ENCODE data around the gene APBA2.

DNA sequence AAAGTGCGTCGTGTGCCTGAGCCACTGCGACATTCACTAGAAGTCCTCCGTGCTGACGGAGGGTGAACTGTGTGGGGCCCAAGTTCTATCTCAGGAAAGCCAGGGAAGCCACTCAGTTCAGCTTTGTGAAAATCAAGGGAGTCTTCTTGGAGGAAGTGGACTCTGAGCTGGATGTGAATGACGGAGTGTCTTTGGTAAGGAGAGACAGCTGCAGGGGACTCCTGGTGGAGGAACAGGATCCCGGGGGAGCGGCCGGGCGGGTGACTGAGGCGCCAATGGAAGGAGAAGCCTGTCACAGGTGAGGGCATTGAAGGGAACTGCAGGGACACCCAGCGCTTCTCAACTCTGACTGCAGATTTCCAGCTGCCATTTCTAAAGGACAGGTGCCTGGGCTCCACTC is 75.6 kb downstream of the APBA2 start:
- no peak for TF ChIP-seq POLR2A (IDR thresholded peaks at IDR 0.05)
- TF ChIP-seq, protein P1, sequence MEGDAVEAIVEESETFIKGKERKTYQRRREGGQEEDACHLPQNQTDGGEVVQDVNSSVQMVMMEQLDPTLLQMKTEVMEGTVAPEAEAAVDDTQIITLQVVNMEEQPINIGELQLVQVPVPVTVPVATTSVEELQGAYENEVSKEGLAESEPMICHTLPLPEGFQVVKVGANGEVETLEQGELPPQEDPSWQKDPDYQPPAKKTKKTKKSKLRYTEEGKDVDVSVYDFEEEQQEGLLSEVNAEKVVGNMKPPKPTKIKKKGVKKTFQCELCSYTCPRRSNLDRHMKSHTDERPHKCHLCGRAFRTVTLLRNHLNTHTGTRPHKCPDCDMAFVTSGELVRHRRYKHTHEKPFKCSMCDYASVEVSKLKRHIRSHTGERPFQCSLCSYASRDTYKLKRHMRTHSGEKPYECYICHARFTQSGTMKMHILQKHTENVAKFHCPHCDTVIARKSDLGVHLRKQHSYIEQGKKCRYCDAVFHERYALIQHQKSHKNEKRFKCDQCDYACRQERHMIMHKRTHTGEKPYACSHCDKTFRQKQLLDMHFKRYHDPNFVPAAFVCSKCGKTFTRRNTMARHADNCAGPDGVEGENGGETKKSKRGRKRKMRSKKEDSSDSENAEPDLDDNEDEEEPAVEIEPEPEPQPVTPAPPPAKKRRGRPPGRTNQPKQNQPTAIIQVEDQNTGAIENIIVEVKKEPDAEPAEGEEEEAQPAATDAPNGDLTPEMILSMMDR (IDR thresholded peaks at IDR 0.05): no peak
